WTC11 (cell line): ENCODE results near the gene METTL25B. TPM values are rescaled to one million over a fixed set of nuclear protein-coding genes. Genes with fewer than 3 reads are reported as not detected.
A peak's percentile ranks its signal among the peaks of the same experiment; 100 is the strongest.

Experiments
- ATAC-seq: fragments of 200-7000 bp; cut with Tn5 transposase; 2 replicates; pipeline ENCODE4 v1.10.0; 2021; ENCODE audit warnings: mild to moderate bottlenecking, moderate library complexity
- CTCF ChIA-PET: fragments of 300-600 bp; sonication (Branson Sonifier 250); formaldehyde crosslinking; loops from one replicate; lab custom pipeline; 2021; ENCODE audit warnings: antibody characterized with exemption; lab: Charles Lee
- POLR2A ChIA-PET: fragments of 350-600 bp; sonication (Branson Sonifier 250); formaldehyde crosslinking; loops from one replicate; lab custom pipeline; 2021; ENCODE audit warnings: antibody characterized with exemption; lab: Charles Lee
- DNase-seq: peaks from one replicate; pipeline ENCODE4 v3.0.0; 2021; ENCODE audit warnings: low spot score
- H3K27ac Mint-ChIP-seq: 2 replicates; pipeline ENCODE4 v1.8.0; 2021; ENCODE audit warnings: mixed read lengths
- H3K27me3 Mint-ChIP-seq: 2 replicates; pipeline ENCODE4 v1.8.0; 2021; ENCODE audit warnings: low read depth, mild to moderate bottlenecking, moderate library complexity, mixed read lengths
- H3K36me3 Mint-ChIP-seq: 2 replicates; pipeline ENCODE4 v1.8.0; 2021; ENCODE audit warnings: mixed read lengths
- H3K4me1 Mint-ChIP-seq: 2 replicates; pipeline ENCODE4 v1.8.0; 2022; ENCODE audit warnings: mixed read lengths
- H3K4me3 Mint-ChIP-seq: 2 replicates; pipeline ENCODE4 v1.8.0; 2021; ENCODE audit warnings: mild to moderate bottlenecking, moderate library complexity, mixed read lengths
- H3K9me3 Mint-ChIP-seq: 2 replicates; pipeline ENCODE4 v1.8.0; 2021; ENCODE audit warnings: mixed read lengths
- ELF4 ChIP-seq: sonication (generic); formaldehyde crosslinking; IDR thresholded peaks from 2 replicates; pipeline ENCODE4 v1.8.1; 2022; ENCODE audit warnings: low read depth, mild to moderate bottlenecking, moderate library complexity, missing genetic modification reagents
- FOXK1 ChIP-seq: sonication (generic); formaldehyde crosslinking; IDR thresholded peaks from 2 replicates; pipeline ENCODE4 v1.8.0; 2022; ENCODE audit warnings: mild to moderate bottlenecking, moderate library complexity, missing genetic modification reagents
- OVOL2 ChIP-seq: fragments of 250-450 bp; sonication (Bioruptor Pico); IDR thresholded peaks from 2 replicates; pipeline ENCODE4 v1.9.0; 2021; ENCODE audit warnings: mild to moderate bottlenecking, borderline replicate concordance
- SMAD4 ChIP-seq: sonication (generic); formaldehyde crosslinking; IDR thresholded peaks from 2 replicates; pipeline ENCODE4 v1.8.0; 2022; ENCODE audit warnings: mild to moderate bottlenecking, missing genetic modification reagents
- SP1 ChIP-seq: sonication (generic); formaldehyde crosslinking; conservative IDR thresholded peaks from 2 replicates; pipeline ENCODE4 v1.8.1; 2022; ENCODE audit warnings: missing genetic modification reagents
- ZBTB21 ChIP-seq: sonication (generic); formaldehyde crosslinking; IDR thresholded peaks from 2 replicates; pipeline ENCODE4 v1.8.1; 2023; ENCODE audit warnings: mild to moderate bottlenecking, missing genetic modification reagents, borderline replicate concordance
- ZNF416 ChIP-seq: fragments of 250-450 bp; sonication (Bioruptor Pico); IDR thresholded peaks from 2 replicates; pipeline ENCODE4 v1.9.0; 2021; ENCODE audit warnings: mild to moderate bottlenecking, inconsistent platforms
- ZNF423 ChIP-seq: fragments of 250-450 bp; sonication (Bioruptor Pico); IDR thresholded peaks from 2 replicates; pipeline ENCODE4 v2.1.2; 2022; ENCODE audit warnings: mild to moderate bottlenecking, moderate library complexity
- total RNA-seq: library from RNA; stranded (reverse); gene quantifications from 3 replicates; pipeline ENCODE4 v1.2.3, GENCODE V29; 2021
- TF ChIP-seq, protein P1 (sequence below): sonication (generic); formaldehyde crosslinking; IDR thresholded peaks from 2 replicates; pipeline ENCODE4 v1.8.1; 2023; ENCODE audit warnings: mild to moderate bottlenecking, moderate library complexity, missing genetic modification reagents
- TF ChIP-seq, protein P2 (sequence below): sonication (generic); formaldehyde crosslinking; IDR thresholded peaks from 2 replicates; pipeline ENCODE4 v1.8.1; 2023; ENCODE audit warnings: mild to moderate bottlenecking, missing genetic modification reagents
- TF ChIP-seq, protein P3 (sequence below): sonication (generic); formaldehyde crosslinking; IDR thresholded peaks from 2 replicates; pipeline ENCODE4 v1.8.1; 2022; ENCODE audit warnings: low read depth, missing genetic modification reagents, borderline replicate concordance
- TF ChIP-seq, protein P4 (sequence below): sonication (generic); formaldehyde crosslinking; IDR thresholded peaks from 2 replicates; pipeline ENCODE4 v1.8.0; 2022; ENCODE audit warnings: mild to moderate bottlenecking, missing genetic modification reagents
- TF ChIP-seq, protein P5 (sequence below): sonication (generic); formaldehyde crosslinking; IDR thresholded peaks from 2 replicates; pipeline ENCODE4 v1.8.1; 2023; ENCODE audit warnings: mild to moderate bottlenecking, missing genetic modification reagents
- TF ChIP-seq, protein P6 (sequence below): sonication (generic); formaldehyde crosslinking; IDR thresholded peaks from 2 replicates; pipeline ENCODE4 v1.8.0; 2022; ENCODE audit warnings: mild to moderate bottlenecking, missing genetic modification reagents
- TF ChIP-seq, protein P7 (sequence below): sonication (generic); formaldehyde crosslinking; IDR thresholded peaks from 2 replicates; pipeline ENCODE4 v1.8.0; 2022; ENCODE audit warnings: missing genetic modification reagents
- TF ChIP-seq, protein P8 (sequence below): sonication (generic); formaldehyde crosslinking; IDR thresholded peaks from 2 replicates; pipeline ENCODE4 v1.8.0; 2023; ENCODE audit warnings: missing genetic modification reagents

Gene METTL25B
- total RNA-seq, 1 experiment from 2014 or later = 32.0 TPM

DNA sequence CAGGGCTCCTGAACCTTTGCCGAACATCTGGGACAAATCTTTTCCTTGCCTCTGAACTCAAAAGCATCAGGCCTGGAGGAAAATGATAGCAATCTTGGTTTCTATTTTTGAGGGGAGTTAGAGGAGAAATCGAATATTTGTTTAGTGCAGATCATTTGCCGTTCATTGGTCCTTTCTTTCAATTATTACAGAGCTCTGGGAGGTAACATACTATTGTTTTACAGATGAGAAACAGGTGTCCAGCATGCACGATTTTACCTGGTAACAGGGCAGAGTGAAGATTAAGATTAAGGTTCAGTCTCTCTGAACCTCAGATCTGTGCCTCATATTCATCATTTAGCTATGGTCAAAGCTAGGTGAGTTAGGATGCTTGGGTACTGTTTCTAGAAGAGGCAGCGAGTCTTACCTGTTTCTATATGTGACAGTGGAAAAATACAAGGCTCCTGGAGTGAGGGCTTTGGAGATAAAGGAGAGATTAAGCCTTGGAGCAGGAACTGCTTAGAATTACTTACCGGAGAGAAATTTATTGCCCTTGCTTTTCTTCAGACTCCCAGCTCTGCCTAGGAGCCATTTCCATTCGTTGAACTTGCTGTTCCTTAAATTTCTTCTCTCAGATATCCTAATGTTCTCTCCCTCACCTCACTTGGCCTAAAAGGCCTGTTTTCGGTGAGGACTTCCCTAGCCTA lies 40.5 kb downstream of the METTL25B start:
- H3K4me3 Mint-ChIP-seq = no peak overlapping the region
- H3K9me3 Mint-ChIP-seq = no peaks in the 10 kb centered on the region
- no peak for TF ChIP-seq SMAD4 (CRISPR knock-in tag)
- no peak for TF ChIP-seq ZNF423
- TF ChIP-seq, protein P1, sequence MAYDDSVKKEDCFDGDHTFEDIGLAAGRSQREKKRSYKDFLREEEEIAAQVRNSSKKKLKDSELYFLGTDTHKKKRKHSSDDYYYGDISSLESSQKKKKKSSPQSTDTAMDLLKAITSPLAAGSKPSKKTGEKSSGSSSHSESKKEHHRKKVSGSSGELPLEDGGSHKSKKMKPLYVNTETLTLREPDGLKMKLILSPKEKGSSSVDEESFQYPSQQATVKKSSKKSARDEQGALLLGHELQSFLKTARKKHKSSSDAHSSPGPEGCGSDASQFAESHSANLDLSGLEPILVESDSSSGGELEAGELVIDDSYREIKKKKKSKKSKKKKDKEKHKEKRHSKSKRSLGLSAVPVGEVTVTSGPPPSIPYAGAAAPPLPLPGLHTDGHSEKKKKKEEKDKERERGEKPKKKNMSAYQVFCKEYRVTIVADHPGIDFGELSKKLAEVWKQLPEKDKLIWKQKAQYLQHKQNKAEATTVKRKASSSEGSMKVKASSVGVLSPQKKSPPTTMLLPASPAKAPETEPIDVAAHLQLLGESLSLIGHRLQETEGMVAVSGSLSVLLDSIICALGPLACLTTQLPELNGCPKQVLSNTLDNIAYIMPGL = no peak
- TF ChIP-seq ELF4 (CRISPR knock-in tag) = no peak
- TF ChIP-seq, protein P2, sequence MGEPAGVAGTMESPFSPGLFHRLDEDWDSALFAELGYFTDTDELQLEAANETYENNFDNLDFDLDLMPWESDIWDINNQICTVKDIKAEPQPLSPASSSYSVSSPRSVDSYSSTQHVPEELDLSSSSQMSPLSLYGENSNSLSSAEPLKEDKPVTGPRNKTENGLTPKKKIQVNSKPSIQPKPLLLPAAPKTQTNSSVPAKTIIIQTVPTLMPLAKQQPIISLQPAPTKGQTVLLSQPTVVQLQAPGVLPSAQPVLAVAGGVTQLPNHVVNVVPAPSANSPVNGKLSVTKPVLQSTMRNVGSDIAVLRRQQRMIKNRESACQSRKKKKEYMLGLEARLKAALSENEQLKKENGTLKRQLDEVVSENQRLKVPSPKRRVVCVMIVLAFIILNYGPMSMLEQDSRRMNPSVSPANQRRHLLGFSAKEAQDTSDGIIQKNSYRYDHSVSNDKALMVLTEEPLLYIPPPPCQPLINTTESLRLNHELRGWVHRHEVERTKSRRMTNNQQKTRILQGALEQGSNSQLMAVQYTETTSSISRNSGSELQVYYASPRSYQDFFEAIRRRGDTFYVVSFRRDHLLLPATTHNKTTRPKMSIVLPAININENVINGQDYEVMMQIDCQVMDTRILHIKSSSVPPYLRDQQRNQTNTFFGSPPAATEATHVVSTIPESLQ (CRISPR knock-in tag) = no peak
- TF ChIP-seq, all 79 proteins: peak for 0
- CTCF ChIA-PET = interaction anchor here (1.2 to 2.1 kb wide), 2 partner anchors 17 to 42 kb away, joined by 3 to 12 read pairs; no protein-coding TSS in a partner anchor
- ATAC-seq (no peak), DNase-seq (no peak)
- H3K27ac Mint-ChIP-seq = peak overlapping the region; percentile 28
- H3K27me3 Mint-ChIP-seq = no peaks in the 10 kb centered on the region
- H3K36me3 Mint-ChIP-seq = peaks cover 15% of the 10 kb centered on the region
- peaks cover 34% of the 10 kb centered on the region for H3K4me1 Mint-ChIP-seq
- POLR2A ChIA-PET = interaction anchor here (1.3 to 3.4 kb wide), 2 partner anchors 17 to 28 kb away, joined by 4 to 24 read pairs; partner anchors contain the start of genes HDGF and MRPL24

DNA sequence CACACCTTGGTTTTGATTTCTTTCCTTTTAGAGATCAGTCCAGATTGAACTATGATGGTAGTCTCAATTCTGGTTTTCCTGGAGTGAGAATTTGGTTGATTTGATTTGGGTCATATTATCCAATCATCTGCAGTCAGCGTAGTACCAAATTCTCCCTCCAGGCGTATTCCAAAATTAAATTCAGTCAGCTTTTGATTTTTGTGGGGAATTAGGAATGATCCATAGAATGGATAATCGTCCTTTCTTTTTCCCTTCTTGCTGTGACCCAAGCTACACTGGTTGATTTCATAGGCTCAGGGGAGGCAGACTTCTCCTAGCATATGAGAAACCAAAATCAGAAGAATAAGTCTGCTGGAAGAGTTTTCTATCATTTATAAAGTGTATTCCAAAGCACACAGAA lies 44.0 kb downstream of the METTL25B start:
- Mint-ChIP-seq H3K27ac (no peak overlapping the region; the same call in 1 of the 2 replicates), H3K27me3 (no peaks in the 10 kb centered on the region)
- CTCF ChIA-PET = interaction anchor here (0.6 to 2.3 kb wide), 4 partner anchors 20 to 95 kb away, joined by 3 to 6 read pairs (median 4); partner anchors contain the start of genes MRPL24 and NES
- TF ChIP-seq, protein P3, sequence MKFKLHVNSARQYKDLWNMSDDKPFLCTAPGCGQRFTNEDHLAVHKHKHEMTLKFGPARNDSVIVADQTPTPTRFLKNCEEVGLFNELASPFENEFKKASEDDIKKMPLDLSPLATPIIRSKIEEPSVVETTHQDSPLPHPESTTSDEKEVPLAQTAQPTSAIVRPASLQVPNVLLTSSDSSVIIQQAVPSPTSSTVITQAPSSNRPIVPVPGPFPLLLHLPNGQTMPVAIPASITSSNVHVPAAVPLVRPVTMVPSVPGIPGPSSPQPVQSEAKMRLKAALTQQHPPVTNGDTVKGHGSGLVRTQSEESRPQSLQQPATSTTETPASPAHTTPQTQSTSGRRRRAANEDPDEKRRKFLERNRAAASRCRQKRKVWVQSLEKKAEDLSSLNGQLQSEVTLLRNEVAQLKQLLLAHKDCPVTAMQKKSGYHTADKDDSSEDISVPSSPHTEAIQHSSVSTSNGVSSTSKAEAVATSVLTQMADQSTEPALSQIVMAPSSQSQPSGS (CRISPR knock-in tag) = no peak
- TF ChIP-seq SP1 (CRISPR knock-in tag) (no peak), ZNF416 (CRISPR knock-in tag) (no peak), ZBTB21 (CRISPR knock-in tag) (no peak), FOXK1 (CRISPR knock-in tag) (no peak), OVOL2 (no peak)
- TF ChIP-seq, protein P4, sequence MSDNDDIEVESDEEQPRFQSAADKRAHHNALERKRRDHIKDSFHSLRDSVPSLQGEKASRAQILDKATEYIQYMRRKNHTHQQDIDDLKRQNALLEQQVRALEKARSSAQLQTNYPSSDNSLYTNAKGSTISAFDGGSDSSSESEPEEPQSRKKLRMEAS = no peak
- TF ChIP-seq, protein P5, sequence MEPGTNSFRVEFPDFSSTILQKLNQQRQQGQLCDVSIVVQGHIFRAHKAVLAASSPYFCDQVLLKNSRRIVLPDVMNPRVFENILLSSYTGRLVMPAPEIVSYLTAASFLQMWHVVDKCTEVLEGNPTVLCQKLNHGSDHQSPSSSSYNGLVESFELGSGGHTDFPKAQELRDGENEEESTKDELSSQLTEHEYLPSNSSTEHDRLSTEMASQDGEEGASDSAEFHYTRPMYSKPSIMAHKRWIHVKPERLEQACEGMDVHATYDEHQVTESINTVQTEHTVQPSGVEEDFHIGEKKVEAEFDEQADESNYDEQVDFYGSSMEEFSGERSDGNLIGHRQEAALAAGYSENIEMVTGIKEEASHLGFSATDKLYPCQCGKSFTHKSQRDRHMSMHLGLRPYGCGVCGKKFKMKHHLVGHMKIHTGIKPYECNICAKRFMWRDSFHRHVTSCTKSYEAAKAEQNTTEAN (CRISPR knock-in tag) = no peak
- TF ChIP-seq, protein P6, sequence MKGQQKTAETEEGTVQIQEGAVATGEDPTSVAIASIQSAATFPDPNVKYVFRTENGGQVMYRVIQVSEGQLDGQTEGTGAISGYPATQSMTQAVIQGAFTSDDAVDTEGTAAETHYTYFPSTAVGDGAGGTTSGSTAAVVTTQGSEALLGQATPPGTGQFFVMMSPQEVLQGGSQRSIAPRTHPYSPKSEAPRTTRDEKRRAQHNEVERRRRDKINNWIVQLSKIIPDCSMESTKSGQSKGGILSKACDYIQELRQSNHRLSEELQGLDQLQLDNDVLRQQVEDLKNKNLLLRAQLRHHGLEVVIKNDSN (CRISPR knock-in tag) = no peak
- TF ChIP-seq, protein P7, sequence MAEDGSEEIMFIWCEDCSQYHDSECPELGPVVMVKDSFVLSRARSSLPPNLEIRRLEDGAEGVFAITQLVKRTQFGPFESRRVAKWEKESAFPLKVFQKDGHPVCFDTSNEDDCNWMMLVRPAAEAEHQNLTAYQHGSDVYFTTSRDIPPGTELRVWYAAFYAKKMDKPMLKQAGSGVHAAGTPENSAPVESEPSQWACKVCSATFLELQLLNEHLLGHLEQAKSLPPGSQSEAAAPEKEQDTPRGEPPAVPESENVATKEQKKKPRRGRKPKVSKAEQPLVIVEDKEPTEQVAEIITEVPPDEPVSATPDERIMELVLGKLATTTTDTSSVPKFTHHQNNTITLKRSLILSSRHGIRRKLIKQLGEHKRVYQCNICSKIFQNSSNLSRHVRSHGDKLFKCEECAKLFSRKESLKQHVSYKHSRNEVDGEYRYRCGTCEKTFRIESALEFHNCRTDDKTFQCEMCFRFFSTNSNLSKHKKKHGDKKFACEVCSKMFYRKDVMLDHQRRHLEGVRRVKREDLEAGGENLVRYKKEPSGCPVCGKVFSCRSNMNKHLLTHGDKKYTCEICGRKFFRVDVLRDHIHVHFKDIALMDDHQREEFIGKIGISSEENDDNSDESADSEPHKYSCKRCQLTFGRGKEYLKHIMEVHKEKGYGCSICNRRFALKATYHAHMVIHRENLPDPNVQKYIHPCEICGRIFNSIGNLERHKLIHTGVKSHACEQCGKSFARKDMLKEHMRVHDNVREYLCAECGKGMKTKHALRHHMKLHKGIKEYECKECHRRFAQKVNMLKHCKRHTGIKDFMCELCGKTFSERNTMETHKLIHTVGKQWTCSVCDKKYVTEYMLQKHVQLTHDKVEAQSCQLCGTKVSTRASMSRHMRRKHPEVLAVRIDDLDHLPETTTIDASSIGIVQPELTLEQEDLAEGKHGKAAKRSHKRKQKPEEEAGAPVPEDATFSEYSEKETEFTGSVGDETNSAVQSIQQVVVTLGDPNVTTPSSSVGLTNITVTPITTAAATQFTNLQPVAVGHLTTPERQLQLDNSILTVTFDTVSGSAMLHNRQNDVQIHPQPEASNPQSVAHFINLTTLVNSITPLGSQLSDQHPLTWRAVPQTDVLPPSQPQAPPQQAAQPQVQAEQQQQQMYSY (CRISPR knock-in tag) = no peak
- TF ChIP-seq, protein P8, sequence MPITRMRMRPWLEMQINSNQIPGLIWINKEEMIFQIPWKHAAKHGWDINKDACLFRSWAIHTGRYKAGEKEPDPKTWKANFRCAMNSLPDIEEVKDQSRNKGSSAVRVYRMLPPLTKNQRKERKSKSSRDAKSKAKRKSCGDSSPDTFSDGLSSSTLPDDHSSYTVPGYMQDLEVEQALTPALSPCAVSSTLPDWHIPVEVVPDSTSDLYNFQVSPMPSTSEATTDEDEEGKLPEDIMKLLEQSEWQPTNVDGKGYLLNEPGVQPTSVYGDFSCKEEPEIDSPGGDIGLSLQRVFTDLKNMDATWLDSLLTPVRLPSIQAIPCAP (CRISPR knock-in tag) = no peak
- TF ChIP-seq, all 79 proteins: peak for 0
- Mint-ChIP-seq H3K9me3 (no peaks in the 10 kb centered on the region), H3K36me3 (peaks cover 16% of the 10 kb centered on the region), H3K4me1 (peaks cover 27% of the 10 kb centered on the region), H3K4me3 (no peak overlapping the region)
- DNase-seq (no peak), ATAC-seq (no peak)
- POLR2A ChIA-PET = interaction anchor here (0.6 kb wide), 1 partner anchor 8 kb away, joined by 4 read pairs; no protein-coding TSS in a partner anchor
